SK-N-SH treated with all-trans-retinoic acid at 6 μM for 48 hours (cell line): ENCODE results near the gene PRDM8.

Experiments used
- ATAC-seq: fragments of 200-7000 bp; cut with Tn5 transposase; 3 replicates; pipeline ENCODE4 v1.9.1; 2020; ENCODE audit warnings: mild to moderate bottlenecking, moderate library complexity
- ARNTL ChIP-seq: fragments of 450-650 bp; formaldehyde crosslinking; IDR thresholded peaks from 2 replicates; pipeline ENCODE4 v1.5.0; 2020; ENCODE audit warnings: low read depth, mild to moderate bottlenecking, moderate library complexity, borderline replicate concordance
- BACH2 ChIP-seq: fragments of 250-450 bp; sonication (Bioruptor Pico); IDR thresholded peaks from 2 replicates; pipeline ENCODE4 v1.9.0; 2021; ENCODE audit warnings: mild to moderate bottlenecking, borderline replicate concordance
- CREB5 ChIP-seq: fragments of 250-450 bp; sonication (Bioruptor Pico); IDR thresholded peaks from 2 replicates; pipeline ENCODE4 v1.5.1; 2020; ENCODE audit warnings: low read depth, mild to moderate bottlenecking, moderate library complexity
- CSRNP3 ChIP-seq: fragments of 250-450 bp; sonication (Bioruptor Pico); IDR thresholded peaks from 2 replicates; pipeline ENCODE4 v1.5.1; 2021; ENCODE audit warnings: mild to moderate bottlenecking, moderate library complexity
- ESRRG ChIP-seq: fragments of 250-450 bp; sonication (Bioruptor Pico); IDR thresholded peaks from 2 replicates; pipeline ENCODE4 v1.6.1; 2021; ENCODE audit warnings: mild to moderate bottlenecking
- GLIS3 ChIP-seq: fragments of 250-450 bp; sonication (Bioruptor Pico); IDR thresholded peaks from 2 replicates; pipeline ENCODE4 v1.5.0; 2020; ENCODE audit warnings: mild to moderate bottlenecking, moderate library complexity
- OSR1 ChIP-seq: fragments of 250-450 bp; sonication (Bioruptor Pico); IDR thresholded peaks from 2 replicates; pipeline ENCODE4 v1.8.0; 2022; ENCODE audit warnings: moderate library complexity, mild to moderate bottlenecking, inconsistent platforms
- PATZ1 ChIP-seq: fragments of 250-450 bp; sonication (Bioruptor Pico); IDR thresholded peaks from 2 replicates; pipeline ENCODE4 v1.8.0; 2020; ENCODE audit warnings: mild to moderate bottlenecking, moderate library complexity, borderline replicate concordance
- POU6F1 ChIP-seq: fragments of 250-450 bp; sonication (Bioruptor Pico); IDR thresholded peaks from 2 replicates; pipeline ENCODE4 v1.8.0; 2021; ENCODE audit warnings: low read depth, mild to moderate bottlenecking, moderate library complexity, borderline replicate concordance
- PPARA ChIP-seq: fragments of 250-450 bp; sonication (Bioruptor Pico); IDR thresholded peaks from 2 replicates; pipeline ENCODE4 v1.5.0; 2020; ENCODE audit warnings: mild to moderate bottlenecking, borderline replicate concordance
- RARB ChIP-seq: fragments of 250-450 bp; sonication (Bioruptor Pico); IDR thresholded peaks from 2 replicates; pipeline ENCODE4 v1.8.0; 2021; ENCODE audit warnings: mild to moderate bottlenecking, moderate library complexity
- SNAI2 ChIP-seq: fragments of 250-450 bp; sonication (Bioruptor Pico); IDR thresholded peaks from 2 replicates; pipeline ENCODE4 v1.5.0; 2020; ENCODE audit warnings: mild to moderate bottlenecking, moderate library complexity
- TCF4 ChIP-seq: fragments of 250-450 bp; sonication (Bioruptor Pico); IDR thresholded peaks from 2 replicates; pipeline ENCODE4 v1.8.0; 2021; ENCODE audit warnings: mild to moderate bottlenecking, moderate library complexity, borderline replicate concordance
- TOX ChIP-seq: fragments of 250-450 bp; sonication (Bioruptor Pico); IDR thresholded peaks from 2 replicates; pipeline ENCODE4 v1.8.0; 2021; ENCODE audit warnings: mild to moderate bottlenecking, moderate library complexity, borderline replicate concordance
- TSHZ2 ChIP-seq: fragments of 250-450 bp; sonication (Bioruptor Pico); IDR thresholded peaks from 2 replicates; pipeline ENCODE4 v1.5.0; 2020; ENCODE audit warnings: mild to moderate bottlenecking, moderate library complexity
- ZC3H10 ChIP-seq: fragments of 250-450 bp; sonication (Bioruptor Pico); IDR thresholded peaks from 2 replicates; pipeline ENCODE4 v1.5.1; 2021; ENCODE audit warnings: mild to moderate bottlenecking, moderate library complexity
- ZFP3 ChIP-seq: fragments of 250-450 bp; sonication (Bioruptor Pico); IDR thresholded peaks from 2 replicates; pipeline ENCODE4 v1.5.0; 2020; ENCODE audit warnings: mild to moderate bottlenecking, moderate library complexity
- ZFP30 ChIP-seq: fragments of 450-650 bp; formaldehyde crosslinking; IDR thresholded peaks from 2 replicates; pipeline ENCODE4 v1.5.0; 2022; ENCODE audit warnings: mild to moderate bottlenecking, moderate library complexity
- ZNF70 ChIP-seq: fragments of 450-650 bp; formaldehyde crosslinking; IDR thresholded peaks from 2 replicates; pipeline ENCODE4 v1.5.0; 2020; ENCODE audit warnings: mild to moderate bottlenecking, moderate library complexity
- ZNF8 ChIP-seq: fragments of 450-650 bp; formaldehyde crosslinking; IDR thresholded peaks from 2 replicates; pipeline ENCODE4 v1.5.0; 2020; ENCODE audit warnings: mild to moderate bottlenecking, moderate library complexity

PRDM8 gene

GRCh38 chr4:80201252-80202151 lies 4.2 kb downstream of the PRDM8 start:
- no peak for ATAC-seq
- TF ChIP-seq ZFP30 (no peak), TCF4 (no peak), BACH2 (no peak), POU6F1 (CRISPR knock-in tag) (no peak), TSHZ2 (CRISPR knock-in tag) (no peak), CREB5 (CRISPR knock-in tag) (no peak), OSR1 (no peak), RARB (CRISPR knock-in tag) (no peak), ZC3H10 (CRISPR knock-in tag) (no peak), PATZ1 (CRISPR knock-in tag) (no peak), ZFP3 (CRISPR knock-in tag) (no peak), CSRNP3 (CRISPR knock-in tag) (no peak), PPARA (no peak), SNAI2 (no peak), ZNF70 (CRISPR knock-in tag) (no peak), TOX (no peak), ZNF8 (CRISPR knock-in tag) (no peak), ESRRG (CRISPR knock-in tag) (no peak)

GRCh38 chr4:80202190-80202711 lies 4.9 kb downstream of the PRDM8 start:
- no peak for ATAC-seq
- TF ChIP-seq RARB (CRISPR knock-in tag) (no peak), BACH2 (no peak), ARNTL (CRISPR knock-in tag) (no peak)
- TF ChIP-seq, all 23 proteins: peak for 0

- no peak for ATAC-seq
- TF ChIP-seq ZFP30 (no peak), CSRNP3 (CRISPR knock-in tag) (no peak), ZC3H10 (CRISPR knock-in tag) (no peak), TCF4 (no peak), ESRRG (CRISPR knock-in tag) (no peak), GLIS3 (CRISPR knock-in tag) (no peak), TSHZ2 (CRISPR knock-in tag) (no peak), ZNF70 (CRISPR knock-in tag) (no peak), ARNTL (CRISPR knock-in tag) (no peak), BACH2 (no peak)
Measured at GRCh38 chr4:80202741-80203553, 5.6 kb downstream of the PRDM8 start.
